ENCODE measurements around the gene GAB3. TPM values are rescaled to one million over a fixed set of nuclear protein-coding genes. Genes with fewer than 3 reads are reported as not detected.
A peak's percentile ranks its signal among the peaks of the same experiment; 100 is the strongest.

Gene GAB3
- total RNA-seq, 1 donor from 2014 or later, result 4.6 TPM

GRCh38 chrX:154751203-154751668 lies 359 bp upstream of the GAB3 start:
- no peak for DNase-seq (ENCODE audit: low spot score)

- DNase-seq (ENCODE audit: low spot score), result no peak
These were observed 1.0 kb downstream of the GAB3 start for GRCh38 chrX:154749856-154750255.

GRCh38 chrX:154748712-154749339 lies 2.1 kb downstream of the GAB3 start:
- peak; percentile 46 for DNase-seq (ENCODE audit: low spot score)

- DNase-seq (ENCODE audit: low spot score), result no peak
These were observed 8.3 kb downstream of the GAB3 start for GRCh38 chrX:154742613-154743012.

GRCh38 chrX:154739952-154740465 lies 10.9 kb downstream of the GAB3 start:
- no peak for DNase-seq (ENCODE audit: low spot score)

GRCh38 chrX:154738011-154738738 lies 12.7 kb downstream of the GAB3 start:
- DNase-seq (ENCODE audit: low spot score), result peak; percentile 33

GRCh38 chrX:154737136-154737535 lies 13.7 kb downstream of the GAB3 start:
- DNase-seq (ENCODE audit: low spot score), result no peak

GRCh38 chrX:154735695-154736393 lies 15.0 kb downstream of the GAB3 start:
- peak; percentile 34 for DNase-seq (ENCODE audit: low spot score)

GRCh38 chrX:154734061-154734781 lies 16.7 kb downstream of the GAB3 start:
- DNase-seq (ENCODE audit: low spot score), result no peak

GRCh38 chrX:154733066-154733425 lies 17.8 kb downstream of the GAB3 start:
- no peak for DNase-seq (ENCODE audit: low spot score)

GRCh38 chrX:154732421-154733065 lies 18.3 kb downstream of the GAB3 start:
- no peak for DNase-seq (ENCODE audit: low spot score)

- DNase-seq (ENCODE audit: low spot score), result no peak
These were observed 19.0 kb downstream of the GAB3 start for GRCh38 chrX:154731881-154732280.

- no peak for DNase-seq (ENCODE audit: low spot score)
These were observed 19.7 kb downstream of the GAB3 start for GRCh38 chrX:154731184-154731583.

GRCh38 chrX:154730253-154730891 lies 20.5 kb downstream of the GAB3 start:
- no peak for DNase-seq (ENCODE audit: low spot score)

- DNase-seq (ENCODE audit: low spot score), result no peak
These were observed 21.4 kb downstream of the GAB3 start for GRCh38 chrX:154729439-154729838.

GRCh38 chrX:154728431-154729190 lies 22.3 kb downstream of the GAB3 start:
- no peak for DNase-seq (ENCODE audit: low spot score)

GRCh38 chrX:154727871-154728270 lies 23.0 kb downstream of the GAB3 start:
- DNase-seq (ENCODE audit: low spot score), result no peak

- DNase-seq (ENCODE audit: low spot score), result no peak
These were observed 23.5 kb downstream of the GAB3 start for GRCh38 chrX:154727418-154727817.

- no peak for DNase-seq (ENCODE audit: low spot score)
These were observed 25.7 kb downstream of the GAB3 start for GRCh38 chrX:154724993-154725756.
